ENCODE data around the gene HERPUD1. TPM values are rescaled to one million over a fixed set of nuclear protein-coding genes. Genes with fewer than 3 reads are reported as not detected.

HERPUD1 gene
- total and polyA plus RNA-seq, 2 of the 13 experiments (the other 11 are each of a cell fraction or from before 2014, with no cell fraction given) = 96.2 to 323 TPM

- TF ChIP-seq, protein P1, sequence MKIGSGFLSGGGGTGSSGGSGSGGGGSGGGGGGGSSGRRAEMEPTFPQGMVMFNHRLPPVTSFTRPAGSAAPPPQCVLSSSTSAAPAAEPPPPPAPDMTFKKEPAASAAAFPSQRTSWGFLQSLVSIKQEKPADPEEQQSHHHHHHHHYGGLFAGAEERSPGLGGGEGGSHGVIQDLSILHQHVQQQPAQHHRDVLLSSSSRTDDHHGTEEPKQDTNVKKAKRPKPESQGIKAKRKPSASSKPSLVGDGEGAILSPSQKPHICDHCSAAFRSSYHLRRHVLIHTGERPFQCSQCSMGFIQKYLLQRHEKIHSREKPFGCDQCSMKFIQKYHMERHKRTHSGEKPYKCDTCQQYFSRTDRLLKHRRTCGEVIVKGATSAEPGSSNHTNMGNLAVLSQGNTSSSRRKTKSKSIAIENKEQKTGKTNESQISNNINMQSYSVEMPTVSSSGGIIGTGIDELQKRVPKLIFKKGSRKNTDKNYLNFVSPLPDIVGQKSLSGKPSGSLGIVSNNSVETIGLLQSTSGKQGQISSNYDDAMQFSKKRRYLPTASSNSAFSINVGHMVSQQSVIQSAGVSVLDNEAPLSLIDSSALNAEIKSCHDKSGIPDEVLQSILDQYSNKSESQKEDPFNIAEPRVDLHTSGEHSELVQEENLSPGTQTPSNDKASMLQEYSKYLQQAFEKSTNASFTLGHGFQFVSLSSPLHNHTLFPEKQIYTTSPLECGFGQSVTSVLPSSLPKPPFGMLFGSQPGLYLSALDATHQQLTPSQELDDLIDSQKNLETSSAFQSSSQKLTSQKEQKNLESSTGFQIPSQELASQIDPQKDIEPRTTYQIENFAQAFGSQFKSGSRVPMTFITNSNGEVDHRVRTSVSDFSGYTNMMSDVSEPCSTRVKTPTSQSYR (CRISPR knock-in tag; IDR thresholded peaks at IDR 0.05; ENCODE audit: borderline replicate concordance) = no peak
- TF ChIP-seq ZNF746 (CRISPR knock-in tag; IDR thresholded peaks at IDR 0.05) (no peak), GATAD2A (CRISPR knock-in tag; IDR thresholded peaks at IDR 0.05) (no peak), RBFOX2 (IDR thresholded peaks at IDR 0.05; ENCODE audit: low read depth, low read length) (peak; percentile 57), ZBTB3 (CRISPR knock-in tag; IDR thresholded peaks at IDR 0.05; ENCODE audit: borderline replicate concordance, low read depth) (no peak), XBP1 (CRISPR knock-in tag; IDR thresholded peaks at IDR 0.05) (no peak), MTF2 (CRISPR knock-in tag; IDR thresholded peaks at IDR 0.05; ENCODE audit: borderline replicate concordance) (no peak), SKI (IDR thresholded peaks at IDR 0.05; ENCODE audit: partially characterized antibody) (no peak), ZNF660 (CRISPR knock-in tag; IDR thresholded peaks at IDR 0.05; ENCODE audit: borderline replicate concordance, low read depth) (no peak), ZNF558 (CRISPR knock-in tag; IDR thresholded peaks at IDR 0.05; ENCODE audit: borderline replicate concordance) (no peak), HNRNPK (IDR thresholded peaks at IDR 0.05; ENCODE audit: low read depth, low read length, poor library complexity, severe bottlenecking) (no peak), FLYWCH1 (CRISPR knock-in tag; IDR thresholded peaks at IDR 0.05) (no peak), POLR2G (IDR thresholded peaks at IDR 0.05; ENCODE audit: low read depth, low read length) (peak; percentile 74; the same call in 1 of the 2 replicates), ARNT2 (CRISPR knock-in tag; IDR thresholded peaks at IDR 0.05; ENCODE audit: low read depth) (no peak), POLR2A (IDR thresholded peaks at IDR 0.05; ENCODE audit: insufficient read depth in 1 of 2, low read depth in 2 of 2, low read length in 2 of 2) (peak; percentile 36 to 65; a peak in 2 of 4 replicates), ZNF850 (CRISPR knock-in tag; conservative IDR thresholded peaks at IDR 0.05) (no peak)
- TF ChIP-seq, protein P2, sequence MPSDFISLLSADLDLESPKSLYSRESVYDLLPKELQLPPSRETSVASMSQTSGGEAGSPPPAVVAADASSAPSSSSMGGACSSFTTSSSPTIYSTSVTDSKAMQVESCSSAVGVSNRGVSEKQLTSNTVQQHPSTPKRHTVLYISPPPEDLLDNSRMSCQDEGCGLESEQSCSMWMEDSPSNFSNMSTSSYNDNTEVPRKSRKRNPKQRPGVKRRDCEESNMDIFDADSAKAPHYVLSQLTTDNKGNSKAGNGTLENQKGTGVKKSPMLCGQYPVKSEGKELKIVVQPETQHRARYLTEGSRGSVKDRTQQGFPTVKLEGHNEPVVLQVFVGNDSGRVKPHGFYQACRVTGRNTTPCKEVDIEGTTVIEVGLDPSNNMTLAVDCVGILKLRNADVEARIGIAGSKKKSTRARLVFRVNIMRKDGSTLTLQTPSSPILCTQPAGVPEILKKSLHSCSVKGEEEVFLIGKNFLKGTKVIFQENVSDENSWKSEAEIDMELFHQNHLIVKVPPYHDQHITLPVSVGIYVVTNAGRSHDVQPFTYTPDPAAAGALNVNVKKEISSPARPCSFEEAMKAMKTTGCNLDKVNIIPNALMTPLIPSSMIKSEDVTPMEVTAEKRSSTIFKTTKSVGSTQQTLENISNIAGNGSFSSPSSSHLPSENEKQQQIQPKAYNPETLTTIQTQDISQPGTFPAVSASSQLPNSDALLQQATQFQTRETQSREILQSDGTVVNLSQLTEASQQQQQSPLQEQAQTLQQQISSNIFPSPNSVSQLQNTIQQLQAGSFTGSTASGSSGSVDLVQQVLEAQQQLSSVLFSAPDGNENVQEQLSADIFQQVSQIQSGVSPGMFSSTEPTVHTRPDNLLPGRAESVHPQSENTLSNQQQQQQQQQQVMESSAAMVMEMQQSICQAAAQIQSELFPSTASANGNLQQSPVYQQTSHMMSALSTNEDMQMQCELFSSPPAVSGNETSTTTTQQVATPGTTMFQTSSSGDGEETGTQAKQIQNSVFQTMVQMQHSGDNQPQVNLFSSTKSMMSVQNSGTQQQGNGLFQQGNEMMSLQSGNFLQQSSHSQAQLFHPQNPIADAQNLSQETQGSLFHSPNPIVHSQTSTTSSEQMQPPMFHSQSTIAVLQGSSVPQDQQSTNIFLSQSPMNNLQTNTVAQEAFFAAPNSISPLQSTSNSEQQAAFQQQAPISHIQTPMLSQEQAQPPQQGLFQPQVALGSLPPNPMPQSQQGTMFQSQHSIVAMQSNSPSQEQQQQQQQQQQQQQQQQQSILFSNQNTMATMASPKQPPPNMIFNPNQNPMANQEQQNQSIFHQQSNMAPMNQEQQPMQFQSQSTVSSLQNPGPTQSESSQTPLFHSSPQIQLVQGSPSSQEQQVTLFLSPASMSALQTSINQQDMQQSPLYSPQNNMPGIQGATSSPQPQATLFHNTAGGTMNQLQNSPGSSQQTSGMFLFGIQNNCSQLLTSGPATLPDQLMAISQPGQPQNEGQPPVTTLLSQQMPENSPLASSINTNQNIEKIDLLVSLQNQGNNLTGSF (CRISPR knock-in tag; IDR thresholded peaks at IDR 0.05) = no peak
- TF ChIP-seq, protein P3, sequence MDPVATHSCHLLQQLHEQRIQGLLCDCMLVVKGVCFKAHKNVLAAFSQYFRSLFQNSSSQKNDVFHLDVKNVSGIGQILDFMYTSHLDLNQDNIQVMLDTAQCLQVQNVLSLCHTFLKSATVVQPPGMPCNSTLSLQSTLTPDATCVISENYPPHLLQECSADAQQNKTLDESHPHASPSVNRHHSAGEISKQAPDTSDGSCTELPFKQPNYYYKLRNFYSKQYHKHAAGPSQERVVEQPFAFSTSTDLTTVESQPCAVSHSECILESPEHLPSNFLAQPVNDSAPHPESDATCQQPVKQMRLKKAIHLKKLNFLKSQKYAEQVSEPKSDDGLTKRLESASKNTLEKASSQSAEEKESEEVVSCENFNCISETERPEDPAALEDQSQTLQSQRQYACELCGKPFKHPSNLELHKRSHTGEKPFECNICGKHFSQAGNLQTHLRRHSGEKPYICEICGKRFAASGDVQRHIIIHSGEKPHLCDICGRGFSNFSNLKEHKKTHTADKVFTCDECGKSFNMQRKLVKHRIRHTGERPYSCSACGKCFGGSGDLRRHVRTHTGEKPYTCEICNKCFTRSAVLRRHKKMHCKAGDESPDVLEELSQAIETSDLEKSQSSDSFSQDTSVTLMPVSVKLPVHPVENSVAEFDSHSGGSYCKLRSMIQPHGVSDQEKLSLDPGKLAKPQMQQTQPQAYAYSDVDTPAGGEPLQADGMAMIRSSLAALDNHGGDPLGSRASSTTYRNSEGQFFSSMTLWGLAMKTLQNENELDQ (CRISPR knock-in tag; IDR thresholded peaks at IDR 0.05; ENCODE audit: borderline replicate concordance) = no peak
- TF ChIP-seq, protein P4, sequence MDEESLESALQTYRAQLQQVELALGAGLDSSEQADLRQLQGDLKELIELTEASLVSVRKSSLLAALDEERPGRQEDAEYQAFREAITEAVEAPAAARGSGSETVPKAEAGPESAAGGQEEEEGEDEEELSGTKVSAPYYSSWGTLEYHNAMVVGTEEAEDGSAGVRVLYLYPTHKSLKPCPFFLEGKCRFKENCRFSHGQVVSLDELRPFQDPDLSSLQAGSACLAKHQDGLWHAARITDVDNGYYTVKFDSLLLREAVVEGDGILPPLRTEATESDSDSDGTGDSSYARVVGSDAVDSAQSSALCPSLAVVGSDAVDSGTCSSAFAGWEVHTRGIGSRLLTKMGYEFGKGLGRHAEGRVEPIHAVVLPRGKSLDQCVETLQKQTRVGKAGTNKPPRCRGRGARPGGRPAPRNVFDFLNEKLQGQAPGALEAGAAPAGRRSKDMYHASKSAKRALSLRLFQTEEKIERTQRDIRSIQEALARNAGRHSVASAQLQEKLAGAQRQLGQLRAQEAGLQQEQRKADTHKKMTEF (CRISPR knock-in tag; IDR thresholded peaks at IDR 0.05) = 0 out of 2 replicates have a peak, but pooled peaks have one; percentile 33
Observed at GRCh38 chr16:56941856-56942331, 10.0 kb downstream of the HERPUD1 start (continued).
